ENCODE data around the gene CCKAR.
"Not testable (repeated sequence)": the region's sequence is repeated elsewhere in the genome, so short reads cannot be mapped to it uniquely, and the experiment has no call there.

The CCKAR gene, protein sequence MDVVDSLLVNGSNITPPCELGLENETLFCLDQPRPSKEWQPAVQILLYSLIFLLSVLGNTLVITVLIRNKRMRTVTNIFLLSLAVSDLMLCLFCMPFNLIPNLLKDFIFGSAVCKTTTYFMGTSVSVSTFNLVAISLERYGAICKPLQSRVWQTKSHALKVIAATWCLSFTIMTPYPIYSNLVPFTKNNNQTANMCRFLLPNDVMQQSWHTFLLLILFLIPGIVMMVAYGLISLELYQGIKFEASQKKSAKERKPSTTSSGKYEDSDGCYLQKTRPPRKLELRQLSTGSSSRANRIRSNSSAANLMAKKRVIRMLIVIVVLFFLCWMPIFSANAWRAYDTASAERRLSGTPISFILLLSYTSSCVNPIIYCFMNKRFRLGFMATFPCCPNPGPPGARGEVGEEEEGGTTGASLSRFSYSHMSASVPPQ

DNA sequence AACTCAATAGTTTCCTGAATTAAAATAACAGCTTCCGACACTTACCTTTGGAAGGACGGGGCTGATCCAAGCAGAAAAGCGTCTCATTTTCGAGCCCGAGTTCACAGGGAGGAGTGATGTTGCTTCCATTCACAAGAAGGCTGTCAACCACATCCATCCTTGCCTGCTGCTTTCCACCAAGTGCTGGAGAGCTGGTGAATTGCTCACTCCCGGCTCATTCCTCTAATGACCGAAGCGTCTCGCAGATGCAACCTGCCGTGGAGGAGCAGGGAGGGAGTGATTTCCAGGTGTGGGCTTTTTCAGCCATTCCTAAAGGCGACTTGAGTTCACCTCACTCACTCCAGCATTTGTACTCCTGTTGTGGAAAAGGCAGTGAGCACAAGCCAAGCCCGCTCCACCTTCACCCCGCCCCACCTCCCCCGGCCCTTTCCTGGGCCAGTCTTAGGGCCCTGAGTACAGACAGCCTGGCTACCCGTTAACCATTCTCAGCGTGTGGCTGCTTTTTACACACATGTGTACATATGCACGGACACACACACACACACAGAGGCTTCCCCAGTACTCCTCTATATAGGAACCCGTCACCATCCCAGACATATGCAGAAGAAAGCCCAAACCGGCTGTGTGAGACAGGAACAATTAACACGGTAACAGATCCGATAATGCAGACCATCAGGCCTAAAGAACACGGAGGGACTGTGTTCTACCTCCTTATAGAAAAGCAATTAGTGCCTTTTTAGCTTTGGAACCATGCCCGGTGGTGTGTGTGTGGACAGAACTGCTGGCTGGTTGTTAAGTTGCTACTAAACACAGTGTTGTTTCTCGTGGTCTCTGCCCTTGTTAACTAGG is at the start of gene CCKAR:
Gene CCKAR, minus strand, starts transcription at position 374 of the 849 bp plus-strand sequence. Its CDS starts 217 bp downstream, at position 157.
- no peak for DNase-seq (ENCODE audit: low read depth in 1 of 2, low spot score in 1 of 2)

DNA sequence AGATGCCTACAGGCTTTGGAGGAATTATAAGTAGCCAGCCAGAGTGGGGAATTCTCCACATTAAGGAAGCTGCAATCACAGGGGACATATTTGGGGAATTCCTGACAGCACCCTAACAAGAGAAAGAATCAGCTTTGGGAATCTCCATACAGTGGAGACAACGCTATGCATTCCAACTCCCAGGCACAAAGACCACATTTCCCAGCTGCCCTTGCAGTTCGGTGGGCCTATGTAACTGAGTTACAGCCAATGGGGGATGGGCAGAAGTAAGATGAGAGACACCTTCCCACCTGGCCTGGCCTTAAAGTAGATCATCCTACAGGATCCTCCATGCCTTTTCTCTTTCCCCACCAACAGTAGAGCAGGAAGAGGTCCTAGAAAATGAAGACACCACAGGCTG is 43.4 kb upstream of the CCKAR start:
- no peak for DNase-seq (ENCODE audit: low read depth in 1 of 2, low spot score in 1 of 2)

DNA sequence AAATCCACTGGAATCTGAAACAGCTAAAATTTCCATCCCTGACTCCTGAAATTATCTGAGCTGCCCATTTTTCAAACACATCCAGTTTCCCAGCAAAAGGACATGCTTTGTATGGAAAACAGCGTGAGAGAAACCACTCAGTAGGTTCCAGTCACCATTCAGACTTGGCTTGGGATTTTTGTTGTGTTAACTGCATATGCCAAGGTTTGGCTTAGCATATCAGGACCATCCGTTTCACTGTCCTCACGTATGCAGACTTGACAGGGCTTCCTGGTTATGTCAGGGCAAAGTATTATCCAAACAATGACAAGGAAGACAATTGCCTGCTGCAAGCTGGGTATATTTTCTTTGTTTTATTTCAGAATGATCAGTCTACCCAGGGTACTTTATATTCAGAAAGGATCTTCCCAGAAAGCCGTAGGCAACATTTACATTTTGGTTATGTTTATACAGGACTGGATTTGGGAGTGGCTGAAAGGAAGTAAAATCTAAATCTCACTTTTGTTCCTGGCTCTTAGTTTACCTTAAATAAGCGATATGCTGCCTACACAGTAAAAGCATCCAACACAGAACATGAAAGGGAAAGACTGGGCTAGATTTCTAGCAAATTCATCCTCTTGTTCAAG is 41.3 kb upstream of the CCKAR start:
- DNase-seq (ENCODE audit: low read depth in 1 of 2, low spot score in 1 of 2), result no peak

DNA sequence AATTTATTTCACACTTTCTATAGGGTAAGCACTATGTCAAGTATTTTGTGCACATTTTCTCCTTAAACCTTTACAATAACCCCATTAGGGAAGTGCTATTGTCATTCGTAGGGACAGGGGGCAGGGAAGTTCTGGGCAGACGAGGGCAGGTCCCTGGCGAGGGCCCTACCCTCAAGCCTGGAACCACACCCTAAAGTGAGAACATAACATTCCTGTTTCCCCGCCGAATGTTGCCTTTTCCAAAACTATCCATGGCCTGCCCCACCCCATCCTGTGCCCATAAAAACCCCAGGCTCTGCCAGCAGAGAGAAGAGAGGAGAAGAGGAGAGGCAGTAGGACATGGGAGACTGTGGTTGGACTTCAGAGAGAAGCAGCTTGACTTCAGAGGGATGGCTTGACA is 39.8 kb upstream of the CCKAR start:
- DNase-seq (ENCODE audit: low read depth in 1 of 2, low spot score in 1 of 2), result no peak

DNA sequence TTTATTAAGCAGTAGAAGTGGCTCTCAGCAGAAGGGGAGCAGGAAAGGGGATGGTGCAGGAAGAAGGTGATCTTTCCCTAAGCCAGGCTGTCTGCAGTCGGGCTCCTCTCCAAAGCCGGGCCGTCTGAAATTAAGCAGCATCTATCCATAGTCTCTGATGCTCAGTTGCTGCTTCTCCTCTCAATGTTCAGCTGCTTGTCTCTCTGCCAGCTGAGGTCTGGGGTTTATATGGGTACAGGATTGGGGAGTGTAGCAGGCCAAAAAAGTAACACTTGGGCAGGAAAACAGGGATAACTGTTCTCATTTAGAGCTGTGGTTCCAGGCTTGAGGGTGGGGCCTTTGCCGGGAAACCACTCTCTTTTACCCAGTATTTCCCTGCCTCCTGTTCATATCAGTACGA is 39.2 kb upstream of the CCKAR start:
- no peak for DNase-seq (ENCODE audit: low read depth in 1 of 2, low spot score in 1 of 2)

DNA sequence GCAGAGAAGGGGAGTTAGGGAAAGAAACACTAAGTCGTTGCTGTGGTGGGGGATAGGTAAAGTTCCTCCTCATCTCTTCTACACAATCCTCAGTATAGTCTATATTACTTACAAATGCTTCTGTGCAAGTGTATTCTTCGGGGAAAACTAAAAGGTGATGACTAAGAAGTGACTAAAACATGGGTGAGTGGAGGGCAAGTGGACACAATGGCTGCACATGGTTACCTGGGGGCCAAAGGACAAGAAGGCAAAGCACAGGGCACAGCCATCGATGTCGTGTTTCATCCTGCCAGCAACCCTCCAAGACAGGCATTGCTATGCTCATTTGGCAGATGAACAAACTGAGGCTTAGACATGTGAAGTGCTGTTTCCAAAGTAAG is 35.5 kb upstream of the CCKAR start:
- DNase-seq (ENCODE audit: low read depth in 1 of 2, low spot score in 1 of 2), result no peak

DNA sequence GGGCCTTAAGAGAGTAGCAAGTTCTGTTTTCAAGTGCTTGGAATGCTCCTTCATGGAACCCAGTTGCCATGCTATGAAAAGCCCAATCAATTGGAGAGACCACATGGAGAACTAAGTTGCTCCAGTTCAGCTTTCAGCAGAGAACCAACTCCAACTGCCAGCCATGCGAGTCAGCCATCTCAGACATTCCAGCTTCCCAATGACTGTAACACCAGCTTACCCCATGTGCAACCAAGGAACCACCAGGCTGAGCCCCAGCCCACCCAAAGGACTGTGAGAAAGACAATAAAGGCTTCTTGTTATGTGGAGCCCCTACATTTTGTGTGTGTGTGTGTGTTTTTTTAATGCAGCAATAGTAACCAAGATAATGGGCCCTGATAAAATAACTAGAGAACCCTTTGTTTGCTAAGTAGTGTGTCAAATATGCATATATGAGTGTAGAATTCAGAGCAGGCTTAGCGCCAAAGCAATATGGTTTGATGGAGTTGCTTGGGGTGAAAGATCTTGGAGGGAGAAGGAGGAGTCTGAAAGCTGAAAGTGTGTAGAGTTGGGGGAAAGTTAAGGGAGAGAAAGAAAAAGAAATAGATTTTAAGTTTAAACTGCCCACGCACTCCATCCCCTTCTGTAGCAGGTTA is 35.0 kb upstream of the CCKAR start:
- DNase-seq (ENCODE audit: low read depth in 1 of 2, low spot score in 1 of 2), result no peak

DNA sequence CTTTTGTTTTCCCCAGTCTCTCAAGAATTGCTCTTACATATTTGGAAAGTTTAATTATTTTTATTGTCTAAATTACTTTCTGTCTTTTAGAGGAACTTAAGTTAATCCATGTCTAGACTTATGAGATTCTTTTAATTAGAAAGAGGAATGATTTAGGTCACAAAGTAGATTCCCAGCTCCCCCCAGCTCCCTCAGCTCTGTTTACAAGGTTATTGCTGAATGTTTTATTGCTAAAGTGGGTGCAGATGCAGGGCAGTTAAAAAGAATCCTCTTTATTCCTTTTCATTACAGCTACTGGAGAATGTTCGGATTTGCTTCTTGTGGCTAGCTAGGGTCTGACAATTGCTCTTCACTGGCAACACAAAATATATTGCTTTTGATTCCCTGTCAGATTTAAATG is 33.7 kb upstream of the CCKAR start:
- DNase-seq (ENCODE audit: low read depth in 1 of 2, low spot score in 1 of 2), result no peak

DNA sequence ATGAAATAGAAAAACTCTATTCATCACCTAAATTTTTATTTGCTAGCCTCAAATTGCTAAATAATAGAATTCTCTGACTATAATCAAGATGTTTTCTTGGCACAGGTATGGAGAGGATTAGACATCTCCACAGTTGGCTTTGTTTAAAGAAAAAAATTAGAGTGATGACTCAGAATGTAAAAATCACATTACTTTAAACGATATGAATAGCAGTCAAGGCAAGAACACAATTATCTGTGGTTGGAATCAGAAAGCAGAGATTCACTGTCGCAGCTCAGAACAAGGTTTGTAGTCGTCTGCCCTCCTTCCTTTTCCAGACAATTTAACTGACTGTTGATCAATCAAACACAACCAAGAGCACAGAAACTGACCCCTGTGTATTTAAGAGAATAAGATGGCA is 32.2 kb upstream of the CCKAR start:
- no peak for DNase-seq (ENCODE audit: low read depth in 1 of 2, low spot score in 1 of 2)

DNA sequence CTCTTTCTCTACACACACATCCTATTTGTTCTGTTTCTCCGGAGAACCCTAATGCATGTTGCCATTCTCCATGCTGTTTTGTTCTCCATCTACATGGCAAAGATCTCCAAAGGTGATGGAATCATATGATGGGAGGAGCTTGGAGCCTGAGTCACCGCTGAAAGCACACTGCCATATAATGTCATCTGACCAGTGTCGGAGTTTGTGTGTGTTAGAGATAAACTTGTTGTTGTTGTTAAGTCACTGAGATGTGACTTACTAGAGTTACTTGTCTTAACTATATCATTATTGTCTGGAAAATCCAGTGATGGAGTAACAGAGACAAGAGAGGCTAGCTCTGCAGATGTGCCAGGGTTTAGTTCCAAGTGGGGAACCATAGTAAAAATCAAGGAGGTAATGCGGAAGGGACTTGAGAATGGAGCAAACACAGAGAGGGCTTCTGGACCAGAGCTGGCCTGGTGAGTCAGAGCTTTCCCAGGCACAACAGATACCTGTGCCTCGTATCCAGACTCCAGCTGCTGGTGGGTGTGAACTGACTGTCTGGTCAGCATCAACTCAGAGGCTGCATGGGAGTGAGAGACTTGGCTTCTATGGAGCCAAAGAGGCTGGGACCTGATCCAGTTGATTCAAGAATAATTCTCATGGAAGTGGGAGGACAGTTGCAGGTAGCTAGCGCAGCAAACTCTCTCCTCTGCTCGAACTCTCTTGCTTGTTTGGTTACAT is 30.6 kb upstream of the CCKAR start:
- no peak for DNase-seq (ENCODE audit: low read depth in 1 of 2, low spot score in 1 of 2)

DNA sequence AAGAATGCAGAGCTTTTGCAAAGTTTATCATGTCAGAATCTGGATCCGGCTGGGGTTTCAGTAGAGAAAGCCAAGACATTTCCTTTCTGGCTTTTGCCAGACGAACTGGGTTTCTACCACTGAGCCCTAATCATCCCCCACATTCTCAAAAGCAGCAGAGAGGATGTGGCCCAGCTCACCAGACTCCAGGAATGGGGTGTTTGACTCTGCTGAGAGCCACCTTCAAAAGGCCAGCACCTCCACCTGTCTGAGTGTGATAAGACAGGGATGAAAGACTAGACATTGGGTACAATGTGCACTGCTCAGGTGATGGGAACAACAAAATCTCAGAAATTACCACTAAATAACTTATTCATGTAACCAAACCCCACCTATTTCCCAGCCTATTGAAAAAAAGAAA is 25.7 kb upstream of the CCKAR start:
- DNase-seq (ENCODE audit: low read depth in 1 of 2, low spot score in 1 of 2), result no peak

DNA sequence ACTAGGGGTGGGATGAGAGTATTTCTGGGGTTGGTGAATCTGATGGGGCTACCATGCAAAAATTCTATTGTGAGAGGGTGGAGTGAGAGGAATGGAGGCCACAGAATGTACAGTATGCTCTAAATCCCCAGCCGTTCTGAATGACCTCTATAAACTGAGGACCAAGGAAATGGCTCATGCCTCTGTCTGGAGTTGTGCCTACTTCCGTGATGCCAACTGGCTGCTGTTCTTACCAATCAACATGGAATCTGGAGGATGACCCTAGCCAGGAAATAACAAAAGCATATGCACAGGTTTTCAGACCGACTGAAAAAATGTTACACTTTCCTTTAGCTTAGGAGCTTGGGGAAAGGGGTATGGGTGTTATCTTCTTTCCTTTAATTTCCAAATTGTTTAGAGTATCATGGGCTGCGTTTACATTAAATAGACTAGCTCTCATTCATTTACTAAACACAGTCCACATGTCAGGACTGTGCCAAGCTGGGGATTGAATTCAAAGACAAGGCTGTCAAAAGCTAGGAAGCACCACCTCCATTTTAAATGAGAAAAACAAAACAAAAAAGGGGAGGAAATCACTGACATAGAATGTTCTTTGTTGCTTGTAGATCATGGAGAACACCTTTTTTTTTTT is 20.2 kb upstream of the CCKAR start:
- no peak for DNase-seq (ENCODE audit: low read depth in 1 of 2, low spot score in 1 of 2)

DNA sequence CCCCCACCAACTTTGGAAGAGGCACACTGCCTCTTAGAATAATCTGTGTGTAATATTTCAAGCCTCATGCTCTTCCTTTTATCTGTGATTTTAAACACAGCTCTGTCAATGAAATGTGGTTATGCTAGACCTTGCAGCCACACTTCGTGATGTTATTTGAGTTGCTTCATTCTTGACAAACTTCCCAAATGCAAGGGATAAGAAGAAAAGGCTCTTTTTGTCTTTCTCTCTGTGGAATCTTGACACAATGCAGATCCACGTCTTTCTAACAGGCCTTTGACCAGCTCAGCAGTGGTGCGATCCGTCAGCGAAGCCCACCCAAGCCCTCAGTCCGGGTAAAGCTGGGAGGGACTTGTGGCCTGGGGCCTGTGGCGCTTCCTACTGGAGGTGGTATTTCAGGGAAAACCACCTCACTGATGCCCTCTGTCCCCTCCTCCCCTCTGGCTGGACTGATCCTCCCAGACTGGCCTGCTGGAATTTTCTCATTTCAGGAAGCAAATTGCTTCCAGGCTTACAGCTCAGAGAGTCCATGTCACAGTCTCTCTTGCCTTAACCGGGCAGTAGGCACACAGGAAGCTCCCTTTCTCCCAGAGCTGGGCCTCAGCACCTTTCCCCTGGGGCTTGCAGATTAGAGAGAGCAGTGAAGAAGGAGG is 19.5 kb upstream of the CCKAR start:
- DNase-seq (ENCODE audit: low read depth in 1 of 2, low spot score in 1 of 2), result no peak

DNA sequence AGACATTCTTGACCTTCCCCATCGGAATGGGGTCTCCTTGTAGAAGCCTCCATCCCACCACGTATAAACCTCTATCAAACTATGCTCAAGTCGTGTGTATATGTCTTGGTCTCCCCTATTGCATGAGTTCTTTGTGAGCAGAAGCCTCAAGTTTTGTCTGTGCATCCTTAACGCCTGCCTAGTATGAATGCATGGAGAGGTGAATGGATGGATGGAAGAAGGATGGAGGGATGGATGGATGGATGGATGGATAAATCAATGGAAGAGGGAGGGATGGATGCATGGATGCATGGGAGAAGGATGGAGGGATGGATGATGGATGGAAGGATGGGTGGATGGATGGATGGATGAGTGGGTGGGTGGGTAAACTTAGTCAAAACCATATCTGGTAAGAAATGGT is 17.0 kb upstream of the CCKAR start:
- DNase-seq (ENCODE audit: low read depth in 1 of 2, low spot score in 1 of 2), result no peak

DNA sequence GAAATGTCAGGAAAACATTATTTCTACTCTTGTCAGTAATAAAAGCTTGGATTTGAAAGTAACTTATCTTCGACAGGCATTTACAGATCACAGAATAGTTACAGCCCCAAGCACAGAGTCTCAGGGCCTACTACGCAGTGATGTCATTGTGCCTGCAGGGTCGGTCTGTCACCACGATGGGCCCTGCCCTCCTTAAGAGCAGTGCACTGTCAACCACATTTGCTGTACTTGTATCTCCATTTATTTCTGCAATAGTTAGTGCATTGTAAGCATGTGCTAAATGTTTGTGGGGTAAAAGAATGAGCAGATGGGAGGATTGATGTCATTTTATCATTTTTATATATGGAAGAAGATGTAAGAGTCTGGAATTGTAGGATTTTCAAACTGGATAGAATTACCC is 13.6 kb upstream of the CCKAR start:
- no peak for DNase-seq (ENCODE audit: low read depth in 1 of 2, low spot score in 1 of 2)

DNA sequence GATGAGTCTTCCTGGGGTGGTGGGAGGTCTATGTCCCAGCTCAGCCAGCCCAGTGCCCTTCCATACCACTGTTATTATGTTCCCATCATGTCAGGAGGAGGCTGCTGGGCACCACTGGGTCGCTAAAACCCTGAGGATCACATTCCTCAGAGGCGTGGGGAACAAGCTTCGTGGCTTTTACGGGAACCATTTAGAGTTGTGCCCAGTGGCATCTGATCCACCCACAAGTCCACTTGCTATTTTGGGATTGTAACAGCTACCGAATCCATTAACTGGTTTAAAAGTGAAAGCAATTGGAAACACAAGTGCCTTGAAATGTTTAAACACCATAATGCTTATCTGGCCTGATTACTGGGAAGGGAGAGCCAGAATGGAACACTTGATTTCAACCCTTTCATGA is 13.1 kb upstream of the CCKAR start:
- no peak for DNase-seq (ENCODE audit: low read depth in 1 of 2, low spot score in 1 of 2)

DNA sequence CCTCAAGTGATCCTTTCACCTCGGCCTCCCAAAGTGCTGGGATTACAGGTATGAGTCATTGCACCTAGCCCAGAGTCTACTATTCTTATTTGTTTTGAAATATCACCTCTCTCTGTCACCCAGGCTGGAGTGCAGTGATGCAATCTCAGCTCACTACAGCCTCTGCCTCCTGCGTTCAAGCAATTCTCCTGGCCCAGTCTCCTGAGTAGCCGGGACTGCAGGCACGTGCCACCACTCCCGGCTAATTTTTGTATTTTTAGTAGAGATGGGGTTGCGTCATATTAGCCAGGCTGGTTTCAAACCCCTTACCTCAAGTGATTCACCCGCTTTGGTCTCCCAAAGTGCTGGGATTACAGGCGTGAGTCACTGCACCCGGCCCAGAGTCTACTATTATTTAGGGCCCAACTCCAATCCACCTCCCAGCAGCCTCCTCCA is 10.3 kb upstream of the CCKAR start:
- DNase-seq (ENCODE audit: low read depth in 1 of 2, low spot score in 1 of 2), result not testable (repeated sequence)

DNA sequence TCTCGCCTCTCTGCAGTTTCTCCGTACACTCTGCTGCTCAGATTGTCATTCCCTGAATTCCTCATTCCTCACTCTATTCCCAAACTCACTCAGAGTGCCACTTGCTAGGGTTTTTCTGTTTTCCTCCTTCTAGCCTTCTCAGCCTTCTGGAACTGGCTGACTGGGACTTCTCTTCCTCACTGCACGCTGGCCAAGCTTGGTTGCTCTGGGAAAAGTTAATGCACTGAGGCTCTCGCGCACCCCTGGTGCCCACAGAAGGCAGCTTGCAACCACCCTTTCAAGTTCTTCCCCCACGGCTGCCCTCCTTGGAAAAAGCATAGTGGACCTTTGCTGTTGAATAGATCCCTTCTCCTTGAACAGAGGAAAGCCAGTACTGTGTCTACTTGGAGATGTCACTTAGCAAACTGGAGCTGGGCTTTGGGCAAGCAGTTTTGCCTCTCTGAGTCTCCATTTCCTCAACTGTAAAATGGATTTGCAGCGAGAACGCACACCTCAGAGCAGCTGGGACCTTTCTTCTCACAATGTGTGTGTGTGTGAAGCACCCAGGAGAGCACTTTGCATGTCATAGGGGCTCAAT is 6.0 kb upstream of the CCKAR start:
- no peak for DNase-seq (ENCODE audit: low read depth in 1 of 2, low spot score in 1 of 2)

DNA sequence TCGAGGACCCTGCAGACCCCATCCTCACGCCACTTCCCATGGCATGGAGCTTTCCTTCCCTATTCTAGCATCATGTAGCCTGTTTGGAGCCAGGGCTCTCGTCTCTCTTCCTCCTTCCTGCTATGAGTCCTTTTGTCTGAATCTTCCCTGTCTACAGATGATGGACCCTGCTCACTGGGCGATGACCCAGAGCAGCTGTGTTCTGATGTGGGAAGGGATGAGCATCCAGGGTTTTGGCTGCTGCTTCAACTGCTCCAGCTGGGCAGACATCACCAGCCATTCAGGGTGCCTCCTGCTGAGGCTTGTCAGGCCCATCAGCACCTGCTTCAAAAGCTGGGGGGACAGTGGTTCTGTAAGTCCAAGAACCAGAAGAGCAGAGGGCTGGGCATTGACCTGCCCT is 3.2 kb upstream of the CCKAR start:
- DNase-seq (ENCODE audit: low read depth in 1 of 2, low spot score in 1 of 2), result no peak
